GM19043 (cell line): ENCODE results near the gene BMERB1.
"Not testable (repeated sequence)": the region's sequence is repeated elsewhere in the genome, so short reads cannot be mapped to it uniquely, and the experiment has no call there.

Experiments used
- ATAC-seq: cut with Tn5 transposase; IDR thresholded peaks from one replicate; pipeline ENCODE4 v1.9.1; 2021; ENCODE audit warnings: low read depth; ENCODE audit not compliant: unreplicated experiment

The BMERB1 gene

DNA sequence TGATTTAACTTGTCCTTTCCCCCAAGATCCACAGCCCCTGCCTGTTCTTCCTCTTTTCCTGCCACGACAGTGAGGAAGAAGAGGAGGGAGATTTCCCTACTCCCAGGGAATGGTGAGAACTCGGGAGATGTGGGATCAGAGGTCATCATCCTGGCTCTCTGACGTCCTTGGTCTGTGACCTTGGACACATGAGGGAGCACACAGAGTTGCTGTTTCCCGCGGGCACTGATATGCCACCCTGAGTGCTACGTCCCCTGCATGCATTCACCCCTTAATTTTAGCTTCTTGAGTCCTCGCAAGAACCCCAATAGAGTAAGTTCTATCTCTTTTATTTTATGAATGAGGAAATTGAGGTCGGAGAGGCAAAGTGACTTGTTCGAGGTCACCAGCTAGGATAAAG, 85.4 kb downstream of the BMERB1 start:
- no peak for ATAC-seq

- ATAC-seq, result no peak
These were observed 87.0 kb downstream of the BMERB1 start for GRCh38 chr16:15521390-15521757.

DNA sequence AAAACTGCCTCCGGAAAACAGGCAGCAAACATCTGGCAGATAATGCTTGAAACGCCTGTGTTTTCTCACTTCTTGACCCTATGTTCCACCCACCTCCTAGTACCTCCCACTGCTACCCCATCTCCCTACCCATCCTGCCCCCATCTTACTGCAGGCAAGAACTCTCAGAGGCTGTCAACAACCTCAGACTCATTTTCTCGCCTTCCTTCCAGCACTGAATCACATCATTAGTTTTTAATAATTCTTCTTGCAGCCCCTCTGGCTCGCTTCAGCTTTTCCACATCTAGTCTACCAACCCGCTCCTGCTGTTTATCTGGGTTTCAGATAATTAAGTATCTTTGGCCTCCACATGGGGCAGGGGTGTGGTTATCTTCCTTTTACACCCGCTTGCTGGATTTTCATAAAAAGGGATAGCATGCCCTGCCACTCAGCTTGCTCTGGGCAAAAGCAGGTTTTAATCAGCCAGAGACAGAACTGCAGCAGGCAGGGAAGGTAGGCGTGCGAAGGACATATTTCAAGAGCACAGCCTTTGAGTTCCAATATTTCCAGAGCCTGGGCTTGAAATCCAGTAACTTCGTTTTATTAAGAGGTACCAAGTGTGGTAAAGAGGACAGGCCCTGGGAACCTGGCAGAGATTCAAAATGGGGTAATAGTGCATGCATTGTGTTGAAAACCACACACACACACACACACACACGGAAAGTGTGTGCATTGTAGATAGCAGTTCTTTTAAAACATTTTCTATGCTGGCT, 87.5 kb downstream of the BMERB1 start:
- no peak for ATAC-seq

GRCh38 chr16:15523092-15523541, 88.7 kb downstream of the BMERB1 start:
- no peak for ATAC-seq

- ATAC-seq, result no peak
These were observed 89.6 kb downstream of the BMERB1 start for GRCh38 chr16:15523939-15524338.

DNA sequence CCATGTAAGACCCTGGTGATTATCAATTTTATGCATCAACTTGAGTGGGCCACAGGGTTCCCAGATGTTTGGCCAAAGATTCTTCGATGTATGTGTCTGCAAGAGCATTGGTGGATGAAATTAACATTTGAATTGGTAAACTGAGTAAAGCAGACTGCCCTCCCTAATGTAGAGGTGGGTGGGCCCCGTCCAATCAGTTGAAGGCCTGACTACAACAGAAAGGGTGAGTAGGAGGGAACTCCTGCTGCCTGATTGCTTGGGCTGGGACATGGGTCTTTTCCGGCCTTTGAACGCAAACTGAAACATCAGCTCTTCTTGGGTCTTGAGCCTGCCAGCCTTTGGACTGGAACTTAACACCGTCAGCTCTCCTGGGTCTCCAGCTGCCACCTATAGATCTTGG, 90.6 kb downstream of the BMERB1 start:
- ATAC-seq, result no peak

GRCh38 chr16:15526097-15526496, 91.7 kb downstream of the BMERB1 start:
- ATAC-seq, result no peak

GRCh38 chr16:15526731-15527130, 92.3 kb downstream of the BMERB1 start:
- ATAC-seq, result no peak

DNA sequence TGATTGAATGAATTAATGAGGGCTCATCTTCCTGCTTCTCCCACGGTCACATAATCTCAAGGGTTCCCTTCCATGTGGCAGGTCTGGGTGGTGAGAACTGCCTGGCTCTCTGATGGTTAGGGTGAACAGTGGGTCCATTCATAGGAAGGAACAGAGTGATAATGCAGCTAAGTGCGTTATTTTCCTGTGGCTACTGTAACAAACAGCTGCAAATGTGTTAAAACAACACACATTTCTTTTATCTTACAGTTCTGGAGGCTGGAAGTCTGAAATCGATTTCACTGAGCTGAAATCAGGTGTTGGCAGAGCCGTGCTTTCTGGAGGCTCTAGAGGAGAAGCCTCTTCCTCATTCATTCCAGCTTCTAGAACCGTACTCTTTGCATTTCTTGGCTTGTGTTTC, 95.3 kb downstream of the BMERB1 start:
- no peak for ATAC-seq

DNA sequence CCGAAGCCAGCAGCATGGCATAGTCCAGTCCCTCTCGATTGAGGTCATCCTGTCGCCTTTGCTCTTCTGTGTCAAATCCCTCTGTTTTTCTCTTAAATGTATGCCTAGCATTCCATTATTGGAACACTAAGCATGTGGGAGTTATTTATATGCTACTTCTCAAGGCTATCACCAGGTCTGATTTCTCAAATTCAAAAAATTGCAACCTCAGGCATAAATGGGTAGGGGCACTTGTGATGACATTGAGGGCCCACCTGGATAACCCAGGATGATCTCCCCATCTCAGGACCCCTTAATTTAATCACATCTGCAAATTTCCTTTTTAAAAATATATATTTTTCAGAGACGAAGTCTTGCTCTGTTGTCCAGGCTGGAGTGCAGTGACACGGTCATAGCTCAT, 95.7 kb downstream of the BMERB1 start:
- ATAC-seq, result no peak

DNA sequence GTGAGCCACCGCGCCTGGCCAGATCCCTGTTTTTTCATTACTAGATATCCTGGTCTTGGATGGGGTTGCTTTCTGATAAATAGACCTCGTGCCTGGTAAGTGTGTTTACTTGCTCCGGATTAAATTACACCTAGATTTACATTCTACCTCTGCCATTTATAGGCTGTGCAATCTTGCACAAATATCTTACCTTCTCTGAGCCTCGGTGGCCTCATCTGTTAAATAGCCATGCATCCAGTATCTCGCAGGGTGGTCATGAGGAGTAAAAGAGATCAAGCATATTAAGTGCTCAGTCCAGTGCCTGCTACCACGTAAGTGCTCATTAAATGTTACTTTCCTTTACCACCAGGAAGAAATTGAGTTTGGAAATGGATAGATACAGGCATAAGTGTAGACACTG, 98.4 kb downstream of the BMERB1 start:
- no peak for ATAC-seq

GRCh38 chr16:15533386-15533785, 99.0 kb downstream of the BMERB1 start:
- ATAC-seq, result no peak

DNA sequence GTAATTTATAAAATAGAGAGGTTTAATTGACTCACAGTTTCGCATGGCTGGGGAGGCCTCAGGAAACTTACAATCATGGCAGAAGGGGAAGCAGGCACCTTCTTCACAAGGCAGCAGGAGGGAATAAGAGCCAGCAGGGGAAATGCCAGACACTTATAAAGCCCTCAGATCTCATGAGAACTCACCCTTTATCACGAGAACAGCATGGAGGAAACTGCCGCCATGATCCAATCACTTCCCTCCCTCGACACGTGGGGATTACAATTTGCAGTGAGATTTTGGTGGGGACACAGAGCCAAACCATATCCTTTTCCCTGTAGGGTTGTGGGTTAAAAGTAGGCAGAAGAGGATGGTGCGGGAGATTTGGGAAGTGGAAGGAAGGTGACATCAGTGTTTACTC, 101.4 kb downstream of the BMERB1 start:
- ATAC-seq, result no peak

GRCh38 chr16:15536843-15537242, 102.5 kb downstream of the BMERB1 start:
- no peak for ATAC-seq

DNA sequence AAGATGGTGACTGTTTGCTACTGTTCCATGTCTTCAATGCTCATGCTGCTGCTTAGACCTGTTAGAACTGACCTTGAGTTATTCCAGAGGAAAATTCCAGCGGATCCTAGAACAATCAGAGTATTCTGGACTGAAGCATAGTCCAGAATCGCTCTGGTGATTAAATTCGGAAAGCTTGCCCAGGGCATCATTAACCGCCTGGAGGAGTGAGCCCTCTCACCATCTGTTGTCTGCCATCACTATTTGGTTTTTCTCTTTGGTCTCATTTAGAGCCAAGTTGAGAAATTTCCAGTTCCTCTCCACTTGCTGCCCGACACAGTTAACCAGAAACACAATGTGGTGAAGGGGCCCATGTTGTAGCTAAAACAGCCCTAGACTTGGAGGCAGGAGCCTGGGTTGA, 104.1 kb downstream of the BMERB1 start:
- ATAC-seq, result no peak

DNA sequence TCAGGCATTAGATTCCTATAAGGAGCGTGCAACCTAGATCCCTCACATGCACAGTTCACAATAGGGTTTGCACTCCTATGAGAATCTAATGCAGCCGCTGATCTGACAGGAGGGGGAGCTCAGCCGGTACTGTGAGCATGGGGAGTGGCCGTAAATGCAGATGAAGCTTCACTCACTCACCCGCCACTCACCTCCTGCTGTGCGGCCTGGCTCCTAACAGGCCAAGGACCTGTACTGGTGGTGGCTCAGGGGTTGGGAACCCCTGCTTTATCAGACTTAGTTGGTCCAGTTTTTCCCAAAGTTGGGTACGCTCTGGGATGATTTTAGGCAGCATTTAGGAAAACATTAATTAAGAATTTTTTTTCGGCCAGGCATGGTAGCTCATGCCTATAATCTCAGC, 104.8 kb downstream of the BMERB1 start:
- ATAC-seq, result no peak

DNA sequence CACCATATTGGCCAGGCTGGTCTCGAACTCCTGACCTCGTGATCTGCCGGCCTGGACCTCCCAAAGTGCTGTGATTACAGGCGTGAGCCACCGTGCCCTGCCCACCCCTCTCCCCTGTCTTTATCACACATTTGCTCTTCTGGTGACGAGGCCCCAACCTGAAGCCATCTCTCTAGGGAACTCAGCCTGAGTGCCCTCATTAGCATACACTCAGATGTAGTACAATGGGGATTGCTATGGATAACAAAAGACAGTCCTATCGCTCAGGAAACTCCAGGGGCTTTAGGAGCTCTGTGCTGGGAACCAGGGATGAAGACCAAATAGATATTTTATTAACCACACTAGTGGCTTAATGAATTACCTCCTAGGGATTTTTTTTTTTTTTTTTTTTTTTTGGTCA, 107.9 kb downstream of the BMERB1 start:
- ATAC-seq, result no peak

GRCh38 chr16:15542734-15543347, 108.5 kb downstream of the BMERB1 start:
- ATAC-seq, result no peak

GRCh38 chr16:15544405-15544804, 110.0 kb downstream of the BMERB1 start:
- no peak for ATAC-seq

DNA sequence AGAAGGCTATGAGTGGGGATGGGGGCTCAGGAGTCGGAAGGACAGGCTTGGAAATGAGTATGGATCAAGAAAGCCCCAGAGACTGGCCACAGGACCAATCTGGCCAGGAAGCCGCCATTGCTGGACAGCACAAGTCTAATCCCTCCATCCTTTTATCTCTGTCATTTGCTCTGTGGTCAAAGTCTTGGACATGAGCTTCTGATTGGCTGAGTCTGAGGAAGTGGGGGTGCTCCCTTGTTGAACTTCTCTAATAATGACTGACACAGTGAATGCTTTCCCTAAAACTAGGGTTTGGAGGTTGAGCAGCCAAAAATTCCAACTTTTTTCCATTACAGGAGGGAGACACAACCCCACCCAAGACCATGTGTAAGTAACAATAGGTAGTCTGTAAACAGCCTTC, 111.2 kb downstream of the BMERB1 start:
- no peak for ATAC-seq

- ATAC-seq, result not testable (repeated sequence)
These were observed 112.8 kb downstream of the BMERB1 start for GRCh38 chr16:15547072-15547767.

- no peak for ATAC-seq
These were observed 113.3 kb downstream of the BMERB1 start for GRCh38 chr16:15547768-15548096.
